OCI-LY3 (cell line): ENCODE data around the gene PRR35.

ENCODE experiments used
- H2AFZ ChIP-seq: fragments of 200-600, 300-600 bp; shearing (Covaris generic); 2 replicates; pipeline ENCODE4 v1.6.0; 2014; ENCODE audit warnings: antibody characterized with exemption, low read depth, low read length
- H3K27ac ChIP-seq: fragments of 200-600, 300-600 bp; sonication (generic); 2 replicates; pipeline ENCODE4 v1.5.1; 2014; ENCODE audit warnings: mild to moderate bottlenecking, low read length, moderate library complexity, mixed read lengths
- H3K27me3 ChIP-seq: fragments of 200-600, 300-600 bp; sonication (generic); 2 replicates; pipeline ENCODE4 v1.6.1; 2014; ENCODE audit warnings: low read depth, low read length, mixed read lengths
- H3K36me3 ChIP-seq: fragments of 200-600, 300-600 bp; sonication (generic); replicated peaks from 2 replicates; pipeline ENCODE3; 2014; ENCODE audit warnings: low read depth, low read length, mixed read lengths
- H3K4me1 ChIP-seq: fragments of 300-600, 200-600 bp; sonication (generic); 2 replicates; pipeline ENCODE4 v1.6.1; 2014; ENCODE audit warnings: low read length, mixed read lengths
- H3K4me2 ChIP-seq: fragments of 200-600, 300-600 bp; sonication (generic); 2 replicates; pipeline ENCODE4 v1.6.1; 2014; ENCODE audit warnings: low read length, mixed read lengths
- H3K4me3 ChIP-seq: fragments of 300-600, 200-600 bp; sonication (generic); 2 replicates; pipeline ENCODE4 v1.5.1; 2014; ENCODE audit warnings: antibody characterized with exemption, mild to moderate bottlenecking, low read length, moderate library complexity
- H3K79me2 ChIP-seq: fragments of 300-600, 200-600 bp; shearing (Covaris generic); 2 replicates; pipeline ENCODE4 v1.6.1; 2014; ENCODE audit warnings: mild to moderate bottlenecking, low read length, mixed read lengths
- H3K9ac ChIP-seq: fragments of 300-600, 200-600 bp; shearing (Covaris generic); 2 replicates; pipeline ENCODE4 v1.6.0; 2014; ENCODE audit warnings: mild to moderate bottlenecking, low read length, moderate library complexity
- H3K9me3 ChIP-seq: fragments of 200-600, 300-600 bp; shearing (Covaris generic); 2 replicates; pipeline ENCODE4 v1.6.1; 2014; ENCODE audit warnings: low read length, mixed read lengths; ENCODE audit not compliant: insufficient read depth
- H4K20me1 ChIP-seq: fragments of 200-600, 300-600 bp; sonication (generic); 2 replicates; pipeline ENCODE4 v1.6.1; 2016; ENCODE audit warnings: low read length, mixed read lengths; ENCODE audit not compliant: insufficient read depth
- CTCF ChIP-seq: fragments of 200-600, 300-600 bp; sonication (generic); IDR thresholded peaks from 2 replicates; pipeline ENCODE4 v1.5.1; 2014; ENCODE audit warnings: antibody characterized with exemption, low read length, low read depth
- EZH2phosphoT487 ChIP-seq: fragments of 200-600 bp; shearing (Covaris generic); IDR thresholded peaks from 2 replicates; pipeline ENCODE4 v1.6.1; 2018; ENCODE audit warnings: antibody characterized with exemption, mixed run types, low read depth

PRR35 gene

DNA sequence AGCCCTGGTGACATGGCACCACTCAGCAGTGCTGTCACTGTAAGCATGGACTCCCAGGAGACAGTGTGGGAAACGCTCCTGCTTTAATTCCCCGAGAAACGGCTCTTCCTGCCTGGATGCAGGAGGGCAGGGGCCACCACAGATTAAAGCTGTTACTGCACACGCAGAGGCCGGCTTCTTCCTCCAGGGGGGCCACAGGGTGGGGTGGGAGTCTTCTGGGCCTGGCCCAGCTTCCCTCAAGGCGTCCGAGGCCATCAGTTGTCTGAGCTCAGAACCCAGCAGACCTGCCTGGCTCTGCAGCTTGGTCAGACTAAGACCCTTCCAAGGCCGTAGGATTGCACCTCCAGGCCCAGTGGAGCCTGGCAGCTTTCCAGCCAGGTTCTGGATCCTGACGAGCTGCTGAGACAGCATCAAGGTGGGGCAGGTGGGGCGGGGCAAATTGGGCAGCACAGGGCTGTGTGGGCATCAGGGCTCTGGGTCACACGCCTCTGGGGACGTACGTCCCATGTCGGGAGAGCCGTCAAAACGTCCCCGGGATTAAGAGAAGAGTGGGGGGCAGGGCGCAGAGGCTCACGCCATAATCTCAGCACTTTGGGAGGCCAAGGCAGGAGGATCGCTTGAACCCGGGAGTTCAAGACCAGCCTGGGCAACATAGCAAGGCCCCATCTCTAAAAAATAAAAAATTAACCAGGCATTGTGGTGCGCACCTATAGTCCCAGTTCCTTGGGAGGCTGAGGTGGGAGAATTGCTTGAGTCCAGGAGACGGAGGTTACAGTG is 37.7 kb upstream of the PRR35 start:
- peaks cover 21% of the 10 kb centered on the region for H3K4me1 ChIP-seq
- TF ChIP-seq EZH2phosphoT487 (no peak), CTCF (no peak)

DNA sequence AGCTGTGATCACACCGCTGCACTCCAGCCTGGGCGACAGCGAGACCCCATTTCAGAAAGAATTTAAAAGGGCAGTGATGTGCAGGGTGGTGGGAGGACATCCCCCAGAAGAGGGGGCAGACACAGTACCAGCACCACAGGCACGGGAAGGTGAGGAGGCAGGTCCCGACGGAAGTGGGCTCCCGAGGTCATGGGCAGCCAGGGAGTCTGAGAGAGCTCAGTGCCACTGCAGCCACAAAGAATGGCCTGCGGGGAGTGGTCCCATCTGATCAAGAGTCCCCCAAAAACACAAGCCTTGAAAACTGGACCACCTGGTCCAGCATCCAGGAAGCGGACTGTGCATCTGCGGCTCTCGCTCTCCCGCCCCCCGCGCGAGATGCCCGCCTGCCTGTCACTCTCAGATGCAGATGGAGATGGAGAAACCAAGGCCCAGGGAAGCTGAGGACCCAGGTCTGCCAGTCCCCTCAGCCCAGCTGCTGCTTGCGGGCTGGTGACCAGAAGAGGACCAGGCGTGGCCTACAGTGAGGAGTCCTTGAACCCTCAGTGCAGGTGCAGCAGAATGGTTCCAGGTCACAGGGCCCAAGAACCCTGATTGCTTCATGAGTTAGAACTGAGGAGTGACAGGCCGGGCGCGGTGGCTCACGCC is 37.0 kb upstream of the PRR35 start:
- Histone ChIP-seq H3K27ac (no peak overlapping the region), H3K4me3 (no peak overlapping the region), H3K27me3 (no peaks in the 10 kb centered on the region), H2AFZ (no peak overlapping the region), H3K36me3 (peaks cover 6% of the 10 kb centered on the region), H3K79me2 (peaks cover 23% of the 10 kb centered on the region), H3K4me1 (peaks cover 21% of the 10 kb centered on the region), H4K20me1 (no peaks in the 10 kb centered on the region), H3K4me2 (no peak overlapping the region), H3K9me3 (no peaks in the 10 kb centered on the region), H3K9ac (no peak overlapping the region)
- TF ChIP-seq EZH2phosphoT487 = no peak
- no peak for TF ChIP-seq CTCF

More for the DNA sequence above, 37.7 kb upstream of the PRR35 start:
- no peak overlapping the region for H3K4me2 ChIP-seq
- H3K9ac ChIP-seq = no peak overlapping the region
- H3K36me3 ChIP-seq = peaks cover 6% of the 10 kb centered on the region
- H3K27ac ChIP-seq = no peak overlapping the region
- no peak overlapping the region for H2AFZ ChIP-seq
- H3K79me2 ChIP-seq = peaks cover 16% of the 10 kb centered on the region
- H3K4me3 ChIP-seq = no peak overlapping the region
- H3K27me3 ChIP-seq = no peaks in the 10 kb centered on the region
- no peaks in the 10 kb centered on the region for H4K20me1 ChIP-seq
- no peaks in the 10 kb centered on the region for H3K9me3 ChIP-seq

DNA sequence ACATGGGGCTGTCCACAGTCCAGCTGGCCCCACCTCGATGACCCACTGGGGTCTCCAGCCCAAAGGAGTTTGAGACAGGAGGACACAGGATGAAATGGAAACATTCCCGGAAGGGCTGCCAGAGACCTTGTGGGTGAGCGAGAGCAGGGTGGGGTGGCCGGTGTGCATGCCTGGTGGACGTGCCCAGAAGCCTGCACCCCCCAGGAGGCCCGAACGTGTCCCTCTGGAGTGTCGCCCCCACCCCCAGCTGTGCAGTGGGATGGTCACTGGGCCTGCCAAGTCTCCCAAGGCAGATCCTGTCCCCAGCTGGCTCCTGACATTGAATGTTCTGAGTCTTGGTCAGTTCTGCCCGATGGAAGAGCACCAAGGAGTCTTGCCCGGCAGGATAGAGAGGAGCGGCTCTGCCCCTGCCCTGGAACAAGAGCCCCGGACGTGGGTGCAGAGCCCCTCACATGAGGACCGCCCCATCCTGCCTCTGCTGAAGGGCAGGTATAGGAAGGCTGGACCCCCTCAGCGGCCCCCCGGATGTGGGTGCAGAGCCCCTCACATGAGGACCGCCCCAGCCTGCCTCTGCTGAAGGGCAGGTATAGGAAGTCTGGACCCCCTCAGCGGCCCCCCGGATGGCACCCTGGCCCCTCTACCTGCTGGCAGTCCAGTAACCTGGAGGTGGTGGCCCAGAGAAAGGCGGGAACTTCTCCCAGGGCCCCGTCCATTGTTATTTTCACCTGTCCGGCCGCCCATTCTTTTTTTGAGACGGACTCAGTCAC is 35.7 kb upstream of the PRR35 start:
- Histone ChIP-seq H3K4me2 (no peak overlapping the region), H3K9ac (no peak overlapping the region), H3K4me1 (peaks cover 26% of the 10 kb centered on the region), H4K20me1 (peaks cover 7% of the 10 kb centered on the region), H3K36me3 (peaks cover 7% of the 10 kb centered on the region), H3K27me3 (no peaks in the 10 kb centered on the region), H2AFZ (no peak overlapping the region), H3K4me3 (no peak overlapping the region), H3K27ac (peak overlapping the region; percentile 93), H3K79me2 (peaks cover 35% of the 10 kb centered on the region), H3K9me3 (no peaks in the 10 kb centered on the region)
- TF ChIP-seq CTCF = no peak
- TF ChIP-seq EZH2phosphoT487 = no peak

GRCh38 chr16:525123-525519 is 35.1 kb upstream of the PRR35 start:
- H3K9ac ChIP-seq = peak overlapping the region; percentile 93; the same call in 1 of the 2 replicates
- H3K27ac ChIP-seq = peak overlapping the region; percentile 93
- H3K36me3 ChIP-seq = peaks cover 11% of the 10 kb centered on the region
- peaks cover 14% of the 10 kb centered on the region for H4K20me1 ChIP-seq
- peak overlapping the region; percentile 93 for H3K4me3 ChIP-seq
- no peak overlapping the region for H2AFZ ChIP-seq
- no peaks in the 10 kb centered on the region for H3K27me3 ChIP-seq
- H3K9me3 ChIP-seq = no peaks in the 10 kb centered on the region
- peaks cover 42% of the 10 kb centered on the region for H3K79me2 ChIP-seq
- H3K4me1 ChIP-seq = peaks cover 28% of the 10 kb centered on the region
- peak overlapping the region; percentile 100 for H3K4me2 ChIP-seq
- TF ChIP-seq EZH2phosphoT487 (no peak), CTCF (no peak)
